Esophagus muscularis mucosa (tissue), 4 donors: ENCODE results near the gene MRTFA. TPM values are rescaled to one million over a fixed set of nuclear protein-coding genes. Genes with fewer than 3 reads are reported as not detected.

Experiments used
- DNase-seq: peaks from one replicate; pipeline ENCODE4 v3.0.0-alpha.2; 2017; ENCODE audit errors: extremely low spot score
- H3K27ac ChIP-seq, 4 donors: fragments of 200-600 bp; sonication (generic); replicated peaks in 1 of 4; 1 replicate in 3 of 4; 2 replicates in 1 of 4; pipeline ENCODE4 v1.5.1; 2016 to 2019; ENCODE audit warnings: mild to moderate bottlenecking in 1 of 4
- H3K27me3 ChIP-seq, 4 donors: fragments of 200-600 bp; sonication (generic); one replicate each; pipeline versions ENCODE4 v1.5.1 to v1.6.0; 2016 to 2019
- H3K36me3 ChIP-seq, 4 donors: fragments of 200-600 bp; sonication (generic); one replicate each; pipeline ENCODE4 v1.5.1; 2016 to 2019
- H3K4me1 ChIP-seq, 4 donors: fragments of 200-600 bp; sonication (generic); one replicate each; pipeline ENCODE4 v1.5.1; 2016 to 2019
- H3K4me3 ChIP-seq, 4 donors: fragments of 200-600 bp; sonication (generic); 1 replicate in 2 of 4; 2 replicates in 2 of 4; pipeline ENCODE4 v1.5.1; 2016 to 2019; ENCODE audit warnings: mild to moderate bottlenecking in 4 of 4, moderate library complexity in 1 of 4
- H3K9me3 ChIP-seq, 4 donors: fragments of 200-600 bp; sonication (generic); 1 replicate in 3 of 4; 2 replicates in 1 of 4; pipeline ENCODE4 v1.5.1; 2016 to 2019
- CTCF ChIP-seq, 3 experiments: fragments of 200-600 bp in 2 of 3; fragments of 450-650 bp in 1 of 3; sonication (generic) in 2 of 3; IDR thresholded peaks; one replicate each; pipeline ENCODE4 v1.5.1; 2017 to 2019; ENCODE audit warnings: antibody characterized with exemption in 3 of 3, mild to moderate bottlenecking in 2 of 3, moderate library complexity in 1 of 3
- EP300 ChIP-seq: sonication (generic); formaldehyde crosslinking; IDR thresholded peaks from one replicate; pipeline ENCODE4 v1.6.1; 2017; ENCODE audit warnings: antibody characterized with exemption
- POLR2A ChIP-seq: fragments of 450-650 bp; IDR thresholded peaks from one replicate; pipeline ENCODE4 v1.6.1; 2017; ENCODE audit warnings: antibody characterized with exemption, moderate library complexity, mild to moderate bottlenecking, low read depth
- POLR2AphosphoS5 ChIP-seq, 2 donors: sonication (generic); formaldehyde crosslinking; IDR thresholded peaks; one replicate each; pipeline ENCODE4 v1.6.1; 2017; ENCODE audit warnings: antibody characterized with exemption in 2 of 2
- WGBS: methylation state at CpG from one replicate; pipeline ENCODE4 v1.1.5; 2018; 5-methylcytosine and 5-hydroxymethylcytosine counted together
- intact Hi-C: fragments of 100-400 bp; cut with DNase I; formaldehyde crosslinking; loops from one replicate; pipeline ENCODE4 v1.15.1; 2023
- total RNA-seq, 4 donors: library from RNA; depleted of rRNA; stranded (reverse); fragments of >200 nt; gene quantifications; one replicate each; pipeline versions ENCODE4 v1.1.0 to v1.2.1, GENCODE V29; 2016

Gene MRTFA
- total RNA-seq, 4 donors from 2014 or later = 55.6 to 88.7 (median 73.6) TPM

GRCh38 chr22:40433416-40434090 is 203.0 kb downstream of the MRTFA start:
- 75% methylated on average over 3 of the region's 3 CpGs for WGBS
- no peaks in the 10 kb centered on the region for H3K9me3 ChIP-seq
- intact Hi-C loops = no loop called here
- peaks cover 19 to 33% (median 29%) of the 10 kb centered on the region in 4 donors for H3K4me1 ChIP-seq
- no peak overlapping the region for H3K4me3 ChIP-seq
- TF ChIP-seq EP300 = no peak
- H3K36me3 ChIP-seq = peaks cover 15 to 47% (median 36%) of the 10 kb centered on the region in 4 donors
- DNase-seq = no peak
- H3K27me3 ChIP-seq = no peaks in the 10 kb centered on the region
- no peak overlapping the region for H3K27ac ChIP-seq

- Histone ChIP-seq H3K4me3 (no peak overlapping the region), H3K36me3 (peaks cover 15 to 56% (median 44%) of the 10 kb centered on the region in 4 donors), H3K9me3 (no peaks in the 10 kb centered on the region), H3K4me1 (peaks cover 19 to 25% (median 23%) of the 10 kb centered on the region in 4 donors), H3K27ac (no peak overlapping the region), H3K27me3 (no peaks in the 10 kb centered on the region)
- no peak for TF ChIP-seq CTCF (IDR thresholded peaks at IDR 0.05)
- TF ChIP-seq POLR2A = no peak
- no peak for TF ChIP-seq EP300
- no peak for TF ChIP-seq POLR2AphosphoS5 (IDR thresholded peaks at IDR 0.05)
- 93% methylated on average over 2 of the region's 2 CpGs for WGBS
- intact Hi-C loops = no loop called here
- DNase-seq = no peak
These were observed 203.9 kb downstream of the MRTFA start for GRCh38 chr22:40432625-40433024.

GRCh38 chr22:40432157-40432556 is 204.4 kb downstream of the MRTFA start:
- intact Hi-C loops = no loop called here
- H3K4me3 ChIP-seq = no peak overlapping the region

GRCh38 chr22:40430991-40431390 is 205.5 kb downstream of the MRTFA start:
- intact Hi-C loops = no loop called here

More at GRCh38 chr22:40432157-40432556, 204.4 kb downstream of the MRTFA start:
- Histone ChIP-seq H3K36me3 (peaks cover 15 to 60% (median 47%) of the 10 kb centered on the region in 4 donors), H3K9me3 (no peaks in the 10 kb centered on the region), H3K4me1 (peaks cover 16 to 23% (median 21%) of the 10 kb centered on the region in 4 donors), H3K27me3 (no peaks in the 10 kb centered on the region), H3K27ac (no peak overlapping the region)
- no peak for DNase-seq
- no peak for TF ChIP-seq POLR2AphosphoS5 (IDR thresholded peaks at IDR 0.05)
- TF ChIP-seq CTCF (IDR thresholded peaks at IDR 0.05) = no peak
- TF ChIP-seq POLR2A = no peak
- TF ChIP-seq EP300 = no peak
- 79% methylated on average over 5 of the region's 5 CpGs for WGBS

More at GRCh38 chr22:40430991-40431390, 205.5 kb downstream of the MRTFA start:
- Histone ChIP-seq H3K9me3 (no peaks in the 10 kb centered on the region), H3K27me3 (no peaks in the 10 kb centered on the region), H3K4me3 (no peak overlapping the region), H3K27ac (no peak overlapping the region), H3K36me3 (peaks cover 15 to 71% (median 52%) of the 10 kb centered on the region in 4 donors), H3K4me1 (peaks cover 4 to 23% (median 21%) of the 10 kb centered on the region in 4 donors)
- no peak for DNase-seq
- WGBS = 88% methylated on average over 4 of the region's 4 CpGs
- no peak for TF ChIP-seq POLR2A
- TF ChIP-seq POLR2AphosphoS5 (IDR thresholded peaks at IDR 0.05) = no peak
- no peak for TF ChIP-seq EP300
- no peak for TF ChIP-seq CTCF (IDR thresholded peaks at IDR 0.05)
